Stimulated activated CD4-positive, alpha-beta T cell treated with anti-CD3 and anti-CD28 coated beads, TNF-alpha, amount 100 ng/mL, for 1 hour (primary cell): ENCODE data around the gene STX11.

Experiments used
- DNase-seq, 3 donors: peaks; one replicate each; pipeline ENCODE4 v3.0.0-alpha.2; 2020; ENCODE audit warnings: low read depth in 3 of 3, low spot score in 1 of 3

Gene STX11

DNA sequence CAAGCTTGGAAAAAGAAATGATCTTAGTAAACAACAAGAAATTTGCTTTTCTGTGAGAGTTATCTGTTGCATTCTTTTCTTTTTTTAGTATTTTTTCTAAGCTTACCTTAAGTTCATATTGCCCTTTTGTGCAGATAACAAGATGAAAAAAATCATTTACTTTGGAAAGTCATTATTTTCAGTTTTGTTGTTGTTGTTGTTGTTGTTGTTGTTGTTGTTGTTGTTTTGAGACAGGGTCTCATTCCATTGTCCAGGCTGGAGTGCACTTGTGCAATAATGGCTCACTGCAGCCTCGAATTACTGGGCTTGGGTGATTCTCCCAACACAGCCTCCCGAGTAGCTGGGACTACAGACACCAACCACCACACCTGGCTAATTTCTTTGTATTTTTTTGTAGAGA, 8.8 kb upstream of the STX11 start:
- no peak for DNase-seq

DNA sequence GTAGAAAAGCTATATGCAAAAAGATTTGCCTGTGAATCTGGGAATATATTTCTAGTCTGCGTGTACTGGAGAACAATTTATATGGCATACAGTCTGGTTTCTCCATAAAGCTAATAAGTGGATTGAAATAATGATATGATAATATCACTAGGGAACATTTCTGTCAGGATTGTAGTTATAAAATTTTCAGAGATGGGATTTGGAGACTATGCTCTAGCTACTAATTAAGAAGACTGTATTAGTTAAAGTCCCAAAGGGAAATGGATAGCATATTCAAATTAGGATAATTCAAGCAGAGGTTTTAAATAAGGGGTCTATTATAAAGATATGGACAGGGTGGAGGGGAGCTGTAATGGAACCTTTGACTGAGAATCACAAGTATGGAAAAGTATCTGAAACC, 7.2 kb upstream of the STX11 start:
- DNase-seq = no peak

GRCh38 chr6:144143878-144144277, 6.4 kb upstream of the STX11 start:
- DNase-seq = no peak

GRCh38 chr6:144144996-144145395, 5.3 kb upstream of the STX11 start:
- no peak for DNase-seq

DNA sequence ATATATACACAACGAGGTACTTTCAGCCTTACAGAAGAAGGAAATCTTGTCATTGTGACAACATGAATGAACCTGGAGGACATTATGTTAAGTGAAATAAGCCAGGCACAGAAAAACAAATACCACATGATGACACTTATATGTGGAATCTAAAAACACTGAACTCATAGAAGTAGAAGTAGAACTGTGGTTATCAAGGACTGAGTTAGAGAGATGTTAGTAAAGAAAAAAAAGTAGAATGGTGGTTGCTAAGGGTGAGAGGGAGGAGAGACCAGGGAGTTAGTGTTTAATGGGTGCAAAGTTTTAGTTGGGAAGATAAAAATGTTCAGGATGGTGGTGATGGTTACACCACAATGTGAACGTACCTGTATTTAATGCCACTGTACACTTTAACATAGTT, 4.8 kb upstream of the STX11 start:
- no peak for DNase-seq

DNA sequence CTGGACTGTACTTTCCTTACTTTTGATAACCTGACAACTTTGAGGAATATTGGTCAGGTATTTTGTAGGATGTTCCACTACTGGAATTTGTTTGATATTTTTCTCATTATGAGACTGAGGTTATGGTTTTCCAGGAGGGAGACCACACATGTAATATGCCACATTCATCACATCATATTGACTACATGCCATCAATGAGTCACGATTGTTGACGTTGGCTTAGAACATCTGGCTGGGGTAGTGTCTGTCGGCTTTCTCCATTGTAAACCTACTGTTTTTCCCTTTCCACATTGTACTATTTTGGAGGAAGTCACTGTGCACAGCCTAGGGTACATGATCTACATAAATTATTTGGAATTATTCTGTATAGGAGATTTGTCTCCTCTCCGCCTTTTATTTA, 1.4 kb upstream of the STX11 start:
- DNase-seq = no peak

DNA sequence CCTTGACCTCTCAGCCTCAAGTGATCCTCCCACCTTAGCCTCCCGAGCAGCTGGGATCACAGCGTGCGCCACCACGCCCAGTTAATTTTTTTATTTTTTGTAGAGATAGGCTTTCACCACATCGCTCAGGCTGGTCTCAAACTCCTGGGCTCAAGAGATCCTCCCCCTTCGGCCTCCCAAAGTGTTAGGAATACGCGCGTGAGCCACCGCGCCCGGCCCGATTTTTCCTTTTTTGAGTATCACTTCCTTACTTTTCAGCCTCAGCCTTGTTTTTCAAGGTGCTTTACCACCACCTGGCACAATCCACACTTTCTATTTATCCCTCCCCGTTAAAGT, 791 bp upstream of the STX11 start:
- peak in 1 of 3 donors; percentile 7 for DNase-seq

DNA sequence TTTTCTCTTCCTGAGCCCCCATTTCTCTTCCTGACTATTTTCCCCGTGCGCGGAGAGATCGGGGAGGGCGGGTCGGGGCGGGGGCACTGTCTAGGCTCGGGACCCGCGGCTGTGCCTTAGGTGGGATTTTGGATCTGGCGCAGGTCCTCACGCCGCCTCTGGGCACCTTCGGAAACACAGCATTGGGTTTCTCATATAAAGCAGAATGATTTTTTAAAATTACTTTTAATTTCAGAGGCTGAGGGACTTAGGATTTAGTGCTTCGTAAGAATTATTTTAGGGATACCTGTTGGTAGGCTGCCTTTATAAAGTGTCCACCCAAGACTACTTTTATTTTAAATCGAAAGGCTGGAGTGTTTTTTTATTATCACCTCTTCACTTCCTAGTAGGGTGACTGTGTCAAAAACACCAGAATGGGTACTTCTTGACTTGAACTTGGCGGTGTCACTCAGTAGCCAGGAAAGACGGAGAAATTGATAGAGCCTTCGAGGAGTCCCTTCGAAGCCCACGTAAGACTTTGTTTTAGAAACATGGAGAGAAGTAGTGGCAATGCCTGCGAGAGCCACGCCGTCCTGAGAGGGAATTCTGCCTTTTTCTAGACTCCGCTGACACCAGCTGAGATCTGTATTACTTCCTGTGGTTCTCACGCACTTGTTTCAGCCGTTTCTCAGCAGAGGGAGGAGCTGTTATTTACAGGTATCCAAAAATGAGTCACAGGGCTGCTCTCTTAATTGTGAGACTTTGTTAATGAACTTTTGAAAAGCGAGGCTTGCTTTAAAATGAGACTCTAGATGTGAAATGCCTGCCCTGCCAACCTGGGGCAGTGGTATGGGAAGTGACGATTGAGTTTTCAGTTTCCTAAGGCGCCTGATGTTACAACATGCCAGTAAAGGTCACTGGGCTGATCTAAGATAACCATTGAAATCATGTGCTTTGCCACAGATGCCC, 667 bp downstream of the STX11 start:
- peak; percentile 24 to 29 (median 28) for DNase-seq

GRCh38 chr6:144152334-144152900, 2.1 kb downstream of the STX11 start:
- no peak for DNase-seq

DNA sequence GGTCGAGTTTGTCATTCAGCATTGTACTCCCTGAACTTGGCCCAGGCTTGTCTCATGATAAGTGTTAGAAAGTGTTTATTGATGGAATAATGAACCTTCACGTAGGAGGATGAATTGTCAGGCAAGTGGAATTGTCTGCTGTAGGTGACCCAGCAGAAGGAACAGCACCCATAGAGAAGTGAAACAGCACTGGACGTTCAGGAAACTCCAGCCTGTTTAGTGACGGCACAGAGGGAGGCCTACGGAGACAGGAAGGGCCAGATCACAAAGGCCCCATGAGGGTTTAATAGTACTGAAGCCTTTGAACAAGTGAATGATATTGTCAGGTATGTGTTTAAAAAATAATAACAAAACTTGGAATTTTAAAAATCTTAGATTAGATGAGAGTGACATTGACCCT, 2.9 kb downstream of the STX11 start:
- no peak for DNase-seq

DNA sequence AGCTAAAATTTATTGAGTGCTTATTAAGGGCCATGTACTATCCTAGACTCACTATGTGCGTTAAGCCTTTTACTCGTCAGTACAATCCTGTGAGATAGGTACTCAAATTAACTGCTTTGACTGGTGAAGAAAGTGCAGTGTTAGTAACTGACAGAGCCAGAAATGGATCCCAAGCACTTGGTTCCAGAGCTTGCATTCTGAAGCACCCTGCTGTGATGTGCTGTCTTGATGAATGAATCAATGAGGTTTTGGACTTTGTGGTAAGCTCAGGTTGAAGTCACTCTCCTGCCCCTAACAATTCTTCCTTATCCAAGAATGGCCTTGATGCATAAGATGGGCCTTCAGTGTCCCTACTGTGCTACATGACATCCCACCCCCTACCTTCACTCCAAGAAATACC, 3.7 kb downstream of the STX11 start:
- no peak for DNase-seq

DNA sequence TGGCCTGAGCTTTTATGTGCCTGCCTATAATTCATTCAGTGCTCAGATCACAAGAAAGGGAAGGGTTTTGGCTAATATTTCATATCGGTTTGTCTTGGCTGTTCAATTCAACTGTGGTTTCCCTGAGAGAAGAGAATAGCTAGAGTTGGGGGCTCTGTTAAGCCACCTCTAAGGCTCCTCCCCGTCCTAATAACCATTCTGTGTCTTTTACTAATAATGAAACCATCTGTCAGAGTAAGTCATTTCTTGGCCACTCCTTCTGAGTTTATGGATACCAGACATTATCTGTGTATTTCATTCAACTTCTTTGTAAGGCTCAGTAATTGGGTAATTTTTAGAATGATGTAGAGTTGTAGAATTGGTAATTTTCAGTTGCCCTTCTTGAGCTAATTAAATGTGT, 5.2 kb downstream of the STX11 start:
- no peak for DNase-seq

DNA sequence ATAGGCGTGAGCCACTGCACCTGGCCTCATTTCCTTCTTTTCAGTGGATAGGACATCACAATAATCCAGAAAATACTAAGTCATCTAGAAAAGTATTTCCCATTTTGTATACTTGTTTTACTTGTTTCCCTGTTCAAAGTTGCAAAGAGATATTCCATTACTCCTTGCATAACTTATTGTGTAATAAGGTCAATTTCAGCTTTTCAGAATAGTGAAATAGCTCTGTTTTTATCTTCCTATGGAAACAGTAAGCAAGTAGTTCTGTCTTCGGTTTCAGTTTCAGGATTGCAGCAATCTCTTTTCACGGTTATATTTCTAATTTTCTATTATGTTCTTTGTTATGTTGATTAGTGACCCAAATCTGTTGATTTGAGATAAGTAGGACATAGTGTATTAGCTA, 6.0 kb downstream of the STX11 start:
- no peak for DNase-seq

GRCh38 chr6:144156991-144157390, 6.7 kb downstream of the STX11 start:
- no peak for DNase-seq

DNA sequence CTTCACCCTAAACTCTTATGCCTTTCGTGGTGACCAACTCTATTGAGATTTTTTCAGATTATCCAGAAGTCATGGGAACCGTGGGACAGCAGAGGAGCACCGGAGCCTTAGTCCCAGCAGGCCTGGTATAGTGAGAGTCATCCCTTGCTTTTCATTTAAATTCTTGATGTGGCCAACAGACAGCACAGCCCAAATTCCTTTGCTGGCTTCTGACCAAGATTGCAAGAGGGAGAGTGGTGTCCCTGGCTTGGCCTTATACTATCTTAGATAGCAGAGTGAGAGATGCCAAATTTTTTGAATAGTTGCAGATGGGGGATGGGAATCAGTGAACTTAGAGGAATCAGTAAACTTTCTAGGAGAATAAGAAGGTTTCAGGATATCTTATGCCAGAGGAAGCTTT, 7.8 kb downstream of the STX11 start:
- no peak for DNase-seq

GRCh38 chr6:144159223-144159622, 8.9 kb downstream of the STX11 start:
- DNase-seq = no peak

DNA sequence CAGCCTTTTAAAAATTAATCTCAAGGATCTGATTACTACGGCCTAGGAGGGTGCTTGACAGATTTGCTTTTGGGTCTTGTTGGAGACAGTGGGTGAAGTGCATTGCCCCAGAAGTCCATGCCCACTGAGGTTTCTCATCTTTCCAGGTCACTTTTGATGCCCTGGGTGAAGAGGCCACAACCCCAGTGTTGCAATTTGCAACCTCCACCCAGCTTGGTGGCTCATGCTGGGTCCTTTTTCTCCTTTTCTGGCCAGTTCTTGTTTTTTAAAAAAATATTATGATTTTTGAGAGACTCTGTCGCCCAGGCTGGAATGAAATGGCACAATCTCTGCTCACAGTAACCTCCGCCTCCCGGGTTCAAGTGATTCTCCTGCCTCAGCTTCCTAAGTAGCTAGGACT, 9.4 kb downstream of the STX11 start:
- DNase-seq = no peak

DNA sequence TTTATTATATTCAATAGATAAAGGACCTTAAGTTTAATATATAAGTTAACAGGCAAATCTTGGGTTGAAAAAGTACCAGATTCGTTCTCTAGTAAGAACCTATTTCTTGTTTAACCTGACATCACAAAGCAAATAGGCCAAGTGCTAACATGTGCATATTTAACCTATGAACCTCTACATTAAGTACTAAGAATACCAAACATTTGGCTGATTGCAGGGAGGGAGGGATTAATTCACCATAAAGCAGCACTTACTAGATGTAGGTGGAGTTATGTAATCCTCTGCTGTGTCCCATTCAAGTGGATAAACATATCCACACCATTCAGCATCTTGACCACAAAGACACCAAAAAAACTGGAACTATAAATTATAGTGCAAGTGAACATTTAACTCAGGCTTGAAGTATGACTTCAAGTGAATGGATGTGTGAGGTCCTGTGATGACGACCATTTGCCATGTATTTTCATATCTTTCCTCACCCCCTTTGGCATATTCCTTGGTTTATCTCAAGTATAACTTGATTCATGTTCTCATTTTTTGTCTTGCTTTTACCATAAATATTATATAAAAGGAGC, 10.2 kb downstream of the STX11 start:
- DNase-seq = no peak

- no peak for DNase-seq
Observed at GRCh38 chr6:144161975-144162374, 11.7 kb downstream of the STX11 start.

GRCh38 chr6:144162977-144163376, 12.7 kb downstream of the STX11 start:
- DNase-seq = no peak

GRCh38 chr6:144165784-144166183, 15.5 kb downstream of the STX11 start:
- DNase-seq = no peak

DNA sequence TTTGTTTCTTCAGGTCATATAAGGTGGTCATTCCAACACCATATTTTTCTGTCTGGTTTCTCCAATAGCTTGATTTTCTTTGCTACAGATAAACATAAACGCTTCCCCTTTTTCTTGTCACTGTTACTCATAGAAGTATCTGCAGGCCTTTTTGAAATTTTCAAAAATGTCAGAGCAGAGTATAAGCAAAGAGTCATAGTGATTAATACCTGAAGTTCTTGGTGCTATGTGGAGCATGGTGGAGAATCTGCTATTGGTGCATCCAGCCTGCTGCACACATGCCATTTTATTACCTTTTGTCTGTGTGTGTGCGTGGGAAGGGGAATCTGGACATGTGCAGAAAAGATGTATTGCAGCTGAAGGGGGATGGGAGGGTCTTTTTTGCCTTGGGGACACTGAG, 19.7 kb downstream of the STX11 start:
- no peak for DNase-seq

DNA sequence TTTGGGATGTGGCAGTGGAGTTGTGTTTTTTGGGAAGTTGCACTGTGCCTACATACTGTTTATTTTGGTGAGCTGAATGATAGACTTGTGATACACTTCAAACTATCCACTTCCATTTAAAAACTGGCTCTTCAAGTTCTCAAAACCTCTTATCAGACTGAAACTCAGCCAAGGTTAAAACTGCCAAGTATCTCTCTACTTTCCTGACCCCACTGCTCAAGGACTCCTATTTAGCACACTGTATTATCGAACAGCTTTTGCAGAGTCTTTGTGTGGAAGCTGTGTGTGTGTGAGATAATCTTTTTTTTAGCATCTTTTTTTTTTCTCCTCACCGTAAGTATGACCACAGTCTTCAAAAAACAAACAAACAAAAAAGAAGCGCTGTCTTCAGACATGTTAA, 21.1 kb downstream of the STX11 start:
- no peak for DNase-seq
